GM18868 (cell line): ENCODE results near the gene CACNB2.

Experiments
- ATAC-seq: cut with Tn5 transposase; IDR thresholded peaks from one replicate; pipeline ENCODE4 v1.9.1; 2021; ENCODE audit warnings: mild to moderate bottlenecking, moderate library complexity; ENCODE audit not compliant: unreplicated experiment

Gene CACNB2

DNA sequence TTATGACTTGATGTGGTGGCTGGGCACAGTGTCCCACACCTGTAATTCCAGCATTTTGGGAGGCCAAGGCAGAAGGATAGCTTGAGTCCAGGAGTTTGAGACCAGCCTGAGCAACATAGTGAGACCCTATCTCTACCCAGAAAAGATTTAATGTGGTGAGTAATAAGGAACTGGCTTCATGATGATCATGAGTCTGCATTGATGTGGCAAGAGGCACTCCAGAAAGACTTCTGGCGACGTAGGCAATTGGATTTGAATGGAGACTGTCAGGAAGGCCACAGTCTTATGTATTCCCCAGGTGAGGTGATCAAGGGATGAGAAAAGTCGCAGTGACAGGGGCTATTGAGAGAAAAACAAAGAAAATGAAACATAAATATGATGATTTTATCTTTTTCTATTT, 138.0 kb downstream of the CACNB2 start:
- no peak for ATAC-seq

DNA sequence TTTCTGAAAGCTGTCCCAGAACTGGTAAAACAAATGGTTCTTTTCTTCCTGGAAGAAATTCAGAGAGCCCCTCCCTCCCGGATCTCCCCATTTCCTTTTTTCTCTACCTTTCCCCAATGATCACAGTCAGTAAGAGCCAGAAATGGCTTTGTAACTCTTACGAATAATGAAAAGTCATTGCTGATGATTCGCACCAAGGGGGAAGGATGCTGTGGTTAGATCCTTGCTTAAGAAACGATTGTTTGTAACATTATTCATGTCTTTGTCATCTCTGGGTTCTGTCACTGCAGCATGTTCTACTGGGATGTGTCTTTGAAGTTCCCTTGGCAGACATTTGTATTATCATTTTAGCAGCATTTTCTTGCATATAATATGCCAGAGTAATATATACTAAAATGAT, 138.9 kb downstream of the CACNB2 start:
- no peak for ATAC-seq

DNA sequence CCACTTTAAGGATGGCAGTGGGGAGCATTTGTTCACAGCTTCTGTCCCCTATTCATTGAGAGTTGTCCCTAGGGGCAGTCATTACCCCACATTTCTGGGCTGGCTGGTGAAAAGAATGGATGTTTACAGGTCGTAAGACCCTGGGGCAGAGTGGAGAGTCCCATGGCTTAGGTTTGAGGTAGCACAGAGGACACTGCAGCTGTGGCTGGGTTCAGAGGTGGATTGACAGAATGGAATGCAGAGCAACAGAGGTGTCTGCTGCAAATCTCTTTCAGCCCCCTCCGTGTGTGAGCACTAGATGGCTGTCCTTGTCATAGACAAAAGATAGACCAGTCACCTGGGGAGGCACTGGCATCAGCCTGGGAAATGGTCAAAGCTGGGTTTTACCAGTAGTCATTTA, 141.9 kb downstream of the CACNB2 start:
- ATAC-seq, result no peak

DNA sequence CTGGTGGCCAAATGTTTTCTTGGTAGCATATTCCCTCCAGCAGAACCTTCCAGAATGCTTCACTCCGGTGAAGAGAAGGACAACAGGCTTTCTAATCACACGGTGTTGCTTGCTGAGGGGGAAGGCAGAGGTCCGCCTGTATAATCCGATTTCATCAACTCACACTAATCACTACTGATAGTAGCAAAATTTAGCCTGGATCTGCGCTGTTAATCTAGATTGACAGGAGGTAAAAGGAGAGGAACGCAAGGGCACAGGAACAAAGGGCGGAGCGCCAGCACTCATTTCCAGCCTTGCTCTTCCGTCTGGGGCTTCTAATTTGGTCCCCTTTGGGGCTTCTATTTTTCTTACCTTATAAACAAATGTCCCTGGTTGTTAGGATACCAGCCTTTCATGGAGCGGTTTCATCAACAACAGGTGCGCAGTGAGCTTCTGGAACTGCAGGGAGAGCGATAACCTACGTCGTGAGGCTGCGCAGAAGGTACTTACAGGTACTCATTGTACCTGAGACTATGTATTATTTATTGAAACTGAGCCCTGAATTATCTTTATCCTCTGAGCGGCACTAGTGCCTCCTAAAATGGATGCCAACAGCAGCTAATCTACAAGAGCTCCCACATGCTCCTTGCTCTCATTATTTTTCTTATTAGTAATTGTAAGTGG, 150.6 kb downstream of the CACNB2 start:
- ATAC-seq, result no peak

DNA sequence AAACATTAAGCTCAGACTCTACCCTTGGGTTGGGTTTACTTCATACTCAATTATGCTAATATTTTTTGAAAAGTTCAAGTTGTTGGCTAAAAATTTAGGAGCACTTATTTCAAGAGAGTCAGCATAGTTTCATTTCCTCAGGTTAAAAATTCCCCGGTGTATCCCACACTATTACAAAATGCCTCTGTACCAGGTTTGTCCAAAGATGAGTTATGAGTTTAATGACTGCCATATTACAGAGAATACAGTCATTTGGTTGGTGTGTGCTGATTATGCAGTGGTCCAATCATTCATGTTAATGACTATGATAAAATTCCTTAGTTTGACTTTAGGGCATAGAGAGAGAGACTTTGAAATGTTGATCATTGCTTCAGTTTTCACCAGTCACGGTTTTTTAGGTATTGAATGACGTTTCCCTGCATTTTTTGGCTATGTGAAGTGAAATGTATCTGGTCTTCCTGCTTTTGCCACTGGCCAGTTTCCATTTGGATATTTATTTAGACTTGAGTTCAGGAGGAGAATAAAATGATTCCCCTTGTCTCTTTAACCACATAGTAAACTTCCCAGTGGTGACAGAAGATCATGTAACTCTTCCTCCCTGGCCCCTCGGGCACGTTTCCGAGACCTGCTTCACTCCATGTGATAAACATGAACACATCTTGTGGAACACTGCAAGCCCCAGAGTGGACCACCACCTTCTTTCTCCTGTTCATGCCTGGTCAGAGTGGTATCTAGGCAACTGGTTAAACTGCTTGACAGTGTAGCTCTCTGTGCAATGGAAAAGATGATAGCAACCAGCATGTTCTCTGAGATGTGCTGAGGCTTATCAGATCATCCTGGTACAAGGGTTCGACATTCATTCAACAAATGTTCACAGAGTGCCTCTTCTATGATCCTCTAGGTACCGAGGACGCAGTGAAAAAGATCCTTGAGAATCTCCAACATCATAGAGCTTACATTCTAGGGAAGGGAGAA, 153.6 kb downstream of the CACNB2 start:
- ATAC-seq, result peak; percentile 71

DNA sequence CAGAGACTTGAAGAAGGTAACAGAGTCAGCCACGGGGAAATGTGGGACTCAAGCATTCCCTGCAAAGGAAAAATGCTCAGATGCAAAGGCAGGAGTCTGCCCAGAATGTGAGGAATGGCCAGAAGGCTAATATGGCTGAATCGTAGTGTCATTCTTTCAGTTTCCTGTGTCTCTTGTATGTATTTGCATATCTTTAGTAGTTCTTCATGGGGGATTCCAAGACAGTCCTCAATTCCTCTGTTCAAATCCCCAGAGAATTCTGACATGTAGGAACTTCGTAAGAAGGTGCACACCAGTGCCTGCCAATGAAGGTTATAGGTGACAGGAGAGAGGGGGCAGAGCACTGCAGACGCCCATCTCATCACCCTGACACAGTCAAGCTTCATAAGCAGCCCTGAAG, 154.4 kb downstream of the CACNB2 start:
- peak; percentile 40 for ATAC-seq

DNA sequence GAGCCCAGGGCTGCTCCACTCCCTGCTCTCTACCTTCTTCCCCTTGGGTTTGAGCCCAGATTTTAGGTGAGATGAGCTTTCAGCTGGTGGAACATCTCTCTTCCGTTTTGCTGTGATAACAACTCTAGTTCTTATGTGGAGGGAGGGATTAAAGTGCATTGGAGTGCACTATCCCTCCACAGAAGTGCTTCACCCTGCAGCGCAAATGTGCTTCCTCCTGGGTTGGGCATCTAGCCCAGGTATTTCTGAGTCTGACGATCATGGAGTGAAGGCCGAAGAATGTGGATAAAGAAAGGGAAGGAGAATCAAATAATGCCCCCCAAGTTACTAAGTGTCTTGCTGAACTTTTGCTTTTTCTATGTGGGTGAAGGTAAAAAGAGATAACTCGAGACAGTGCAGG, 157.4 kb downstream of the CACNB2 start:
- no peak for ATAC-seq

DNA sequence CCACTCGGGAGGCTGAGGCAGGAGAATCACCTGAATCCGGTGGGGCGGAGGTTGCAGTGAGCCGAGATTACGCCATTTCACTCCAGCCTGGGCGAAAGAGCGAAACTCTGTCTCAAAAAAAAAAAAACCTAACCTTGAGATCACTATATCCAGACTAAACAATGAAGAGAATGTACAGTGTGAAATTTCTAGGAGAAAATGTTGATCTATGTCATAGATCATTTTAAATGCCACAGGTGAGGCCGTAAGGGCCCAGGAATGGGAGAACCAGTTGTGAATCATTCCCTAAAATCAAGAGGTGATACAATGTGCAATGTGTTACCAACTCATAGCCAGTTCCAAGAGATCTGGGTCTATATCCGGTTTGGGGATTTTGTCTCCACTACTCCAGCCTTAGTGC, 158.0 kb downstream of the CACNB2 start:
- no peak for ATAC-seq

DNA sequence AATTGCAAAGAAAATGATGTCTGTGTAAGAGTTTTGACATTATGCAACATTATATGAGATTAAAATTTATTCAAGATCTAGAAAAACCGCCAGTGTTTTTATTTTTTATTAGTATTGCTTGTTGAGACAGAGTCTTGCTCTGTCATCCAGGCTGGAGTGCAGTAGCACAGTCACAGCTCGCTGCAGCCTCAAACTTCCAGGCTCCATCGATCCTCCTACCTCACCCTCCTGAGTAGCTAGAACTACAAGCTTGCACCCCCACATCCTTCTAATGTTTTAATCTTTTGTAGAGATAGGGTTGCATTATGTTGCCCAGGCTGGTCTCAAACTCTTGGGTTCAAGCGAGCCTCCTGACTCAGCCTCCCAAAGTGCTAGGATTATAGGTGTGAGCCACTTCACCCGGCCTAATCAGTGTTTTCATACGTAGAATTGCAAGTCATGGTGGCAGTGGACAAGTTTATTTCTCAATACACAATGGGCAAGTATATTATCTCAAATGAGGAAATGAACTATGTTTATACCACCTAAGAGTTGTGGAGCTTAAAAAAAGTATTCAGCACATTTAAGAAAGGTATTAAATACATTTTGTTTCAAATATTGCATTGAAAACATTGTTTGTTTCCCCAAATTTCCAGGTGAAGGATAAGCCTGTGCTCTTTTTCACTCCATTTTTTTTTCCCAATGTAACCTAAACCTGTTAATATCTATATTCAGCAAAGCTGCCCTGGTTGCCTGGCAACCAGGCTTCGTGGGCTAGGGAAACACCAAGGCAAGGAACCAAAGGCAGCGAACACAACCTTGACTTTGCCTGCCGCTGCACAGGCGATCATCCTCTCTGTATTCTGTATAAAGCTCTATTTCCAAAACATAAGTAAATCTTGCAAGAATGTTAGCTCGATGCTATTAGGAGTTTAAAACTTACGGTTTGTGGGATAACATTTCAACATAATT, 163.9 kb downstream of the CACNB2 start:
- no peak for ATAC-seq

DNA sequence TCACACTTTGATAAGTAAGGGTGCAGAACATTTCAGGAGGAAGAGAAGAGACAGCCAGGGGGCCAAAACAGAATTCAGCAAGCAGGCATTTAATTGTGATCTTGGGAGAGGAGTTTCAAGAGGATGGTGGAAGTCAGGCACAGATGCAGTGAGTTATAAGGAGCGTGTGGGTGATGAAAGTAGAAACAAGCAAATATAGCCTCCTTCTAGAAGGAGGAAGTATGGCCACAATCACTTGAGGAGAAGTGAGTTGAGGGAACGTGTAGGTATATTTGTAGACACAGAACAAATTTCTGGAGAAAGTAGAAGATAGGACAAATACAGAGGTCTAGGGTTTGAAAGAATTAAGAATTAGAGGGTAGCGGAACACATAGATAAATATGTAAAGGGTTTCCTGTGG, 165.8 kb downstream of the CACNB2 start:
- no peak for ATAC-seq

DNA sequence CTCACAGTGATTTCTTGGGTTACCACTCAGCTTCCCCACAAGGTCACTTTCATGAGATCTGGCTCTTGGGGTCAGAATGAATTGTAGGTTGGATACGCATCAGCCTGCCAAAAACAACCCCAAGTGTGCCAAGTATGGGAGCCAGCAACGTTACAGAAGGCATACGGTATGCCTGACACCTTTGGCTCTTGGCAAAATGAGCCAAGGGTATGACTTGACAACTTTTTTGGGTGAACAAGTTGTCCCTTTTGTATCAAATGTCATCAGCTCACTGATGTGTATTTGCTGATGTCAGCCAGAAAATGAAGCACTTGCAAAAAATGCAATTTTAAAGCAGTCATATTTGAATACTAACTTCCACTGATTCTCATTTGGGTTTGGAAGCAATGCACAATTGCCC, 168.4 kb downstream of the CACNB2 start:
- ATAC-seq, result no peak

DNA sequence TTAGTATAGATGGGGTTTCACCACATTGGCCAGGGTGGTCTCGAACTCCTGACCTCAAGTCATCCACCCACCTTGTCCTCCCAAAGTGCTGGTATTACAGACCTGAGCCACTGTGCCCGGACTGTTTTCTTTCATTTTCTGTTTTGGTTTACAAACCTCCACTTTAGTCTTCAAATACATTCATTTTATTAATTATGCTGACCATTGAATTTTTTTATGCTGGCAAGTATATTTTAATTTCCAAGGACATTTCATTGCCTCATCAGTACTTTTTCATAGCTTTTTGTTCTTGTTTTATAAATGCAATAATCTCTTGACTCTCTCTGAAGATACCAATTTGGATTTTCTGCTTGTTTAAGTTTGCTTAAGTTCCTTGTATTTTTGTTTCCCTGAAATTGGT, 170.5 kb downstream of the CACNB2 start:
- no peak for ATAC-seq

DNA sequence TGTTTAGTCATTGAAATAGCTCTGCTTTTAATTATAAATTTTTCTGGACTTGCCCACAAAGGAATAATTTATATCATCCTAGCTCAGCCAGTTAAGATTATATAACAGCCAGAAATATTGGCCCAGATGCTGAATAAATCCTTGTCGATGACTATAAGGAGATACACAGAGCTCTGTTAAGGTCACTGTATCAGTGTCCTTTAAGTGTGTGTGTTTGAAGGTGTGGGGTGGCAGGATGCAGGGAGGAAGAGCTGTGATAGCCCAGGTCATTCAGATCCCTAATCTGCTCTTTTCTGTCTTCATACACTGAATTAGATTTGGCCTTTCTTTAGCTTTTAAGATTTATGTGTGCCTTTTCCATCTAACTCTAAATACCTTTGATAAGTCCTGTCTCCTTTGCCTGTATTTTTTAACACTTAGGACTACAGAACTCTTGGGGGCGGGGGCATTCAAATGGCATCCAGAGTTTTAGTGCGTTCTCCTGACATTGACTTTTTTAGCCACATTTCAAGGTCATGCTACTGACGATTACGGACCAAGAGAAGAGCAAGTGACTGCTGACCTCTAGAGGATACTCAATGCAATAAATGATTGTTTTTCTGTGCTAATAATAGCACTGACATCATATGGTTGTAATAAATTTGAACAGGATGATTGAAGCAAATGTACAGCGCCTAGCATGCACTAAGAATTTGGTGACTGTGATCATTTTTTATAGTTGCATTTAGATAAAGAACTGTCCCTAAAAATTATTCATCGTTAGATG, 172.3 kb downstream of the CACNB2 start:
- peak; percentile 90 for ATAC-seq

DNA sequence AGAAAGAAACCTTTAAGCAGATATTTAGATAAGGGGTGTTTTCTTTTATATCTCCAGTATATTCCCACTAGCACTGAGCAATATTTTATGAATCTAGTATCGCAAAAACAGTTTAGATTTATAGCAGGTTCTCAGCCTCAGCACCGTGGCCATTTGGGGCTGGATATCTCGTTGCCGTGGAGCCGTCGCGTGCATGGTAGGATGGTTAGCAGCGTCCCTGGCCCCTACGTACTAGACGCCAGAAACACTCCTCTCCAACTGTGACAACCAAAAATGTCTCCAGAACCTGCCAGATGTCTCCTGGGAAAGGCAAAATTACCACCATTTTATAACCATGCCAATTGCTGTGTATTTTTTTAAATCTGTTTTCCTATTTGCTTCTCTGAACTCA, 172.9 kb downstream of the CACNB2 start:
- ATAC-seq, result no peak

DNA sequence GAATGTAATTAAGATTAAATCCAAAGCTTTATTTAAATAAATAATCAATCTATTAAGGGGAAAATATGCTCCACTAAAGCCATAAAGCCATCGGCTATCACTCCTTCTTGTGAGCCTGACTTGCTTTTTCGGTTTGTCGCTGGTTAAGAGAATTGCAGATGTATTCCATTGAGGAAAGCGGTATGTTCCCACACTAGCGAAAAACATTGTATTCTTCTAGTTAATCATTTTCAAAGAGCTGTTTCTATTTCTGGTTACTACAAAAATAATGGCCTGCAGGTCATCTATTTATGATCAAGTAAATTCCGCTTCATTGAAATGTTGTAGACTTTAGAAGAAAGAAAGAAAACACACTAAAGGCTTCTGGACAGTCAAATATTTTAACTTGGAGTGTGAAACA, 173.4 kb downstream of the CACNB2 start:
- ATAC-seq, result no peak

DNA sequence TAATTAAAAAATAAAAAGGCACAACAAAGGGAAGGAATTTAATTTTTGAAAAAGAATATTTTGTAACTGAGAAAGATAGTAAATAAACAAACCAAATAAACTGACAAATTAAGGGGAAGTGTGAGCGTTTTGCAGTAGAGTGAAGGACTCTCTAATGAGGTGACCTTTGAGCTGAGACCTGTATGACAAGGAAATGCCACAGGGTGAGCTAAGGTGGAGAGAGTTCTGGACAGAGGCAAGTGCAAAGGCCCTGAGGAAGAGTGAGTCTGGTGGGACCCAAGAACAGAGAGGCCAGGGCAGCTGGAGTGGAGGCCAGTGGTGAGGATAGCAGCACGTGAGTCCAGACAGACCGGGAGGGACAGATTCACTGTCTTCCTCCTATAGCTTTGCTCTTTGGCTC, 179.4 kb downstream of the CACNB2 start:
- no peak for ATAC-seq

DNA sequence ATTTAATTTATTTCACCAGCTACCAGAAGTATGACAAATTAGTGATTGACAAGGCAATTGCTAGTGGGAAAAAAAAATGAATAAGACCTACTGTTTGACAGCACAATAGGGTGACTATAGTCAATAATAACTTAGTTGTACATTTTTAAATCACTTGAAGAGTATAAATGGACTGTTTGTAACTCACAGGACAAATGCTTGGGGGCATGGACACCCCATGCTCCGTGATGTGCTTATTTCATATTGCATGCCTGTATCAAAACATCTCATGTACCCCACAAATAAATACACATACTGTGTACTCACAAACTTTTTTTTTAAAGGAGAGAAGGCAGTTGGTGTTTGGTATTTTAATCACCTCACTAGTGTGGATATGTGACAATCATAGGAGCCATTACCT, 181.1 kb downstream of the CACNB2 start:
- ATAC-seq, result no peak

DNA sequence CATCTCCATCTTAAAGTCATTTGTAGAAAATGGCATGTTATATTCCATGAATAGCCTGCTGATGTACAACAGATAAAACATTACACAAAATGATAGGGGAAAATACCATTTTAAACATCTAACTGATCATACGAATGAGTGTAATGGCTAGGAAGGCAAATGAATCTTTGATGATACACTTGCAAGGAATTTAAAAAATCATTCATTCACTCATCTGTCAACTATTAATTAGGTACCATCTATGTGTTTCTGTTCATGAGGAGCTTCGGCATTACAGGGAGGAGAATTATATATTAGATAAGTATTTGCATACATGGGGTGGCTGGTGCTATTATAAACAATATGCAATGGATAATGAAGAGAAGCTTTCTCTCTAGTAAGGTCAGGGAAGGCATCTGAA, 183.7 kb downstream of the CACNB2 start:
- no peak for ATAC-seq

DNA sequence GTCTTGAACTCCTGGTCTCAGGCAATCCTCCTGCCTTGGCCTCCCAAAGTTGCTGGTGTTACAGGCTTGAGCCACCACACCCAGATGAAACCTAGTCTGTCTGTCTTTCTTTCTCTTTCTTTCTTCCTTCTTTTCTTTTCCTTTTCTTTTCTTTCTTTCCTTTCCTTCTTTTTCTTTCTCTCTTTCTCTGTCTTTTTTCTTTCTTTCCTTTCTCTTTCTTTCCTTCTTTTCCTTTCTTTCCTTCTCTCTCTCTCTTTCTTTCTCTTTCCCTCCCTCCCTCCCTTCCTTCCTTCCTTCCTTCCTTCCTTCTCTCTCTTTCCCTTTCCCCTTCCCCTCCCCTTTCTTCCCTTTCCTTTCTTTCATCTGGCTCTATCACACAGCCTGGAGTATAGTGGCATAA, 185.2 kb downstream of the CACNB2 start:
- no peak for ATAC-seq

DNA sequence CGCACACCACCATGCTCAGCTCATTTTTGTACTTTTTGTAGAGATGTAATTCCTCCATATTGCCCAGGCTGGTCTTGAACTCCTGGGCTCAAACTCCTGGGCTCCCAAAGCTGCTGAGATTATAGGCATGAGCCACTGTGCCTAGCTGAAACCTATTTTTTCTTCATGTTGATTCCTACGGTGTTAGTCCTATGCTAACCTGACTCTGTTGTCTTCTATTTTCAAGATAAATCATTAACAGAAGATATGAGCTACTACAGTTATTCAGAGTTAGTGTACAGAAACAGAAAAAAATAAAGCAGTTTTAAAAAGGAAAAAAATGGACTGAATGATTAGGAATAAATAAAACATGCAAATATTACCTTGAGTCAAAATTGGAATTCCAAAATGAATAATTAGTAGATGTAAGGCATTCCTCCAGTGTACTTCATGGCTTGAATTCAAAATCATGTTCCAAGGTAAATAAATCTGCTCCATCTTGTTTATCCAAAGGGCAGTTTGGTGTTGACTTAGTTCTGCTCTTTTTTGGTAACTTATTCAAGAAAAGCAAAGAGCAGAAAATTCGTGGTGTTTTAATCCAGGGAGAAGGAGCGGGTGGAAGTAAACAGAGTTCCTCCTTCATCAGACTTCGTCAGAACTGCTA, 185.8 kb downstream of the CACNB2 start:
- no peak for ATAC-seq
